ENCODE data around the gene TRIM32. TPM values are rescaled to one million over a fixed set of nuclear protein-coding genes. Genes with fewer than 3 reads are reported as not detected.
A peak's percentile ranks its signal among the peaks of the same experiment; 100 is the strongest.

TRIM32 gene
- total RNA-seq, 1 experiment from 2014 or later: 20.2 TPM

DNA sequence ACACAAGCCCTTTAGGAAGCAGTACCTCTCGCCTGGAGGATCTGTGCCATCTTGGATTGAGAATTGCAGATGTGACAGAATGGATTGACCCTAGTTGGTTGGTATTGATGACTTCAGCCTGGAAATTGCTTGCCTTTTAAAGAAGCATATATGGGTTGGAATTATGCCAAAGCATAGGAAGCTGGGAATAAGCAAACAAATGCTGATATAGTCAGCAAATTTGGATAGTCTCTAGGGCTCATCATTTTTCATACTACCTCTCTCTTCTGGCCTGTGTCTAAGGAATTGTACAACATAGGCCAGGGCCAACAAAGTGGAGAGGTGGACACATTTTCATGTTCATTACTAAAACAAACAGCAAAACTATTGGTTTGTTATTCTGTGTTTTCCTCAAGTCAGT lies 13.2 kb downstream of the TRIM32 start:
- in situ Hi-C loops (cut with HindIII; ENCODE audit: low pct_unique_long_range_greater_than_20kb, low sequenced_read_pairs) (no loop called here), intact Hi-C loops (cut with micrococcal nuclease; ENCODE audit: unreplicated experiment) (no loop called here)
- ChIA-PET POLR2A (no interaction called here), CTCF (no interaction called here)
- no peak for ATAC-seq
- H3K4me1 ChIP-seq (ENCODE audit: control insufficient read depth, insufficient read depth, low read length): no peaks in the 10 kb centered on the region
- no peak overlapping the region for H3K27ac ChIP-seq (ENCODE audit: low read length)
- no TSS peak for BruUV-seq (replicated peaks)
- no peak for TF ChIP-seq CTCF (IDR thresholded peaks at IDR 0.05)
- no peak for TF ChIP-seq TCF7L2 (IDR thresholded peaks at IDR 0.05; ENCODE audit: low read depth, low read length)
- no peak for TF ChIP-seq REST (IDR thresholded peaks at IDR 0.05; ENCODE audit: insufficient read depth in 1 of 2, low read depth in 2 of 2, low read length in 1 of 2)
- no peak for TF ChIP-seq SIN3A (IDR thresholded peaks at IDR 0.05; ENCODE audit: borderline replicate concordance, insufficient read depth, low read depth, low read length)
- no peak for TF ChIP-seq POLR2AphosphoS5 (IDR thresholded peaks at IDR 0.05; ENCODE audit: low read depth, low read length)
- no peaks in the 10 kb centered on the region for H3K27me3 ChIP-seq (ENCODE audit: control insufficient read depth, insufficient read depth, low read length)
- no peaks in the 10 kb centered on the region for H3K36me3 ChIP-seq (ENCODE audit: control insufficient read depth, insufficient read depth, low read length)
- H3K9me3 ChIP-seq (ENCODE audit: control insufficient read depth, insufficient read depth, low read depth, low read length): no peaks in the 10 kb centered on the region
- H3K4me3 ChIP-seq (ENCODE audit: low read depth in 2 of 2, low read length in 2 of 2): no peak overlapping the region
- DNase-seq (ENCODE audit: low read depth, low spot score): no peak

GRCh38 chr9:116700882-116701865 lies 14.1 kb downstream of the TRIM32 start:
- BruUV-seq (replicated peaks): TSS peak; percentile 24
- CTCF ChIA-PET: no interaction called here
- intact Hi-C loops (cut with micrococcal nuclease; ENCODE audit: unreplicated experiment) (no loop called here), in situ Hi-C loops (cut with HindIII; ENCODE audit: low pct_unique_long_range_greater_than_20kb, low sequenced_read_pairs) (no loop called here)
- H3K4me1 ChIP-seq (ENCODE audit: control insufficient read depth, insufficient read depth, low read length): no peaks in the 10 kb centered on the region
- H3K36me3 ChIP-seq (ENCODE audit: control insufficient read depth, insufficient read depth, low read length): no peaks in the 10 kb centered on the region
- POLR2A ChIA-PET: no interaction called here
- ATAC-seq (no peak), DNase-seq (ENCODE audit: low read depth, low spot score) (no peak)
- H3K9me3 ChIP-seq (ENCODE audit: control insufficient read depth, insufficient read depth, low read depth, low read length): no peaks in the 10 kb centered on the region
- no peaks in the 10 kb centered on the region for H3K27me3 ChIP-seq (ENCODE audit: control insufficient read depth, insufficient read depth, low read length)
- no peak for TF ChIP-seq SIN3A (IDR thresholded peaks at IDR 0.05; ENCODE audit: borderline replicate concordance, insufficient read depth, low read depth, low read length)
- H3K4me3 ChIP-seq (ENCODE audit: low read depth in 2 of 2, low read length in 2 of 2): no peak overlapping the region
- H3K27ac ChIP-seq (ENCODE audit: low read length): no peak overlapping the region
